SK-N-SH (cell line): ENCODE results near the gene EFHB. TPM values are rescaled to one million over a fixed set of nuclear protein-coding genes. Genes with fewer than 3 reads are reported as not detected.
A peak's percentile ranks its signal among the peaks of the same experiment; 100 is the strongest.
"Not testable (repeated sequence)": the region's sequence is repeated elsewhere in the genome, so short reads cannot be mapped to it uniquely, and the experiment has no call there.

ENCODE experiments used
- CTCF ChIA-PET: fragments of 300-600, 350-600 bp; formaldehyde crosslinking; extraction: SDS; loops from one replicate; lab custom pipeline; 2021; lab: Yijun Ruan, JAX
- POLR2A ChIA-PET: fragments of 350-600 bp; sonication (Branson Sonifier 250); formaldehyde crosslinking; extraction: SDS; loops from one replicate; lab custom pipeline; 2020; ENCODE audit warnings: antibody characterized with exemption, inconsistent platforms; lab: Yijun Ruan, JAX
- DNase-seq: peaks from one replicate; pipeline ENCODE4 v3.0.0; 2012
- H2AFZ ChIP-seq: fragments of 200-600 bp; sonication (generic); 2 replicates; pipeline ENCODE4 v1.8.1; 2016; ENCODE audit warnings: antibody characterized with exemption, mild to moderate bottlenecking, low read depth
- H3F3A ChIP-seq: fragments of 200-600 bp; sonication (generic); replicated peaks from 2 replicates; pipeline ENCODE3; 2016; ENCODE audit warnings: antibody characterized with exemption, mild to moderate bottlenecking; ENCODE audit not compliant: insufficient read depth
- H3K27ac ChIP-seq, 2 experiments: fragments of 200-500 bp in 1 of 2; fragments of 200-600 bp in 1 of 2; sonication (Bioruptor generic) in 1 of 2; sonication (generic), shearing (Covaris generic) in 1 of 2; 2 replicates each; pipeline versions ENCODE4 v1.5.1 to v1.6.1; 2014 to 2016; ENCODE audit warnings: low read depth in 2 of 2, inconsistent platforms in 1 of 2, low read length in 1 of 2, mild to moderate bottlenecking in 1 of 2, mixed read lengths in 1 of 2
- H3K27me3 ChIP-seq: fragments of 200-600 bp; sonication (generic), shearing (Covaris generic); 2 replicates; pipeline ENCODE4 v1.6.1; 2016; ENCODE audit warnings: mixed run types; ENCODE audit not compliant: insufficient read depth
- H3K36me3 ChIP-seq, 2 experiments: fragments of 200-500 bp in 1 of 2; fragments of 200-600 bp in 1 of 2; sonication (Bioruptor generic) in 1 of 2; sonication (generic) in 1 of 2; replicated peaks in 1 of 2; 2 replicates each; pipeline versions ENCODE3 to v1.5.1; 2014 to 2016; ENCODE audit warnings: low read length in 1 of 2, mild to moderate bottlenecking in 1 of 2; ENCODE audit not compliant: insufficient read depth in 2 of 2, control insufficient read depth in 1 of 2
- H3K4me1 ChIP-seq, 2 experiments: fragments of 200-500 bp in 1 of 2; fragments of 200-600 bp in 1 of 2; sonication (Bioruptor generic) in 1 of 2; sonication (generic), shearing (Covaris generic) in 1 of 2; 2 replicates each; pipeline versions ENCODE4 v1.5.1 to v1.6.1; 2014 to 2016; ENCODE audit warnings: low read depth in 1 of 2, low read length in 1 of 2, mixed run types in 1 of 2; ENCODE audit not compliant: insufficient read depth in 2 of 2, control insufficient read depth in 1 of 2
- H3K4me2 ChIP-seq: fragments of 200-600 bp; sonication (generic), shearing (Covaris generic); 2 replicates; pipeline ENCODE4 v1.6.1; 2017; ENCODE audit warnings: mixed run types
- H3K4me3 ChIP-seq, 2 experiments: fragments of 200-500 bp in 1 of 2; fragments of 200-600 bp in 1 of 2; sonication (Bioruptor generic) in 1 of 2; sonication (generic), shearing (Covaris generic) in 1 of 2; 2 replicates each; pipeline versions ENCODE4 v1.5.1 to v1.8.1; 2014 to 2016; ENCODE audit warnings: low read depth in 2 of 2, inconsistent platforms in 1 of 2, low read length in 1 of 2, mild to moderate bottlenecking in 1 of 2, mixed read lengths in 1 of 2, moderate library complexity in 1 of 2
- H3K79me2 ChIP-seq: fragments of 200-600 bp; sonication (generic); 2 replicates; pipeline ENCODE4 v1.8.1; 2017; ENCODE audit warnings: mild to moderate bottlenecking; ENCODE audit not compliant: insufficient read depth
- H3K9ac ChIP-seq: fragments of 200-600 bp; sonication (generic); 2 replicates; pipeline ENCODE4 v1.6.1; 2017; ENCODE audit warnings: mixed run types
- H3K9me2 ChIP-seq: fragments of 200-600 bp; sonication (generic); 2 replicates; pipeline ENCODE4 v1.6.1; 2017; ENCODE audit warnings: mixed run types
- H3K9me3 ChIP-seq: fragments of 200-600 bp; sonication (generic); 2 replicates; pipeline ENCODE4 v1.6.1; 2017; ENCODE audit warnings: mixed run types, mild to moderate bottlenecking, moderate library complexity
- H4K20me1 ChIP-seq: fragments of 200-600 bp; sonication (generic); 2 replicates; pipeline ENCODE4 v1.6.1; 2017; ENCODE audit warnings: mild to moderate bottlenecking, mixed run types; ENCODE audit not compliant: insufficient read depth
- CTCF ChIP-seq: fragments of 200-600 bp; sonication (generic); IDR thresholded peaks from 2 replicates; pipeline ENCODE4 v1.6.1; 2017; ENCODE audit warnings: antibody characterized with exemption, mild to moderate bottlenecking, moderate library complexity
- ELF1 ChIP-seq: IDR thresholded peaks from 2 replicates; pipeline ENCODE4 v1.4.0; 2012
- EP300 ChIP-seq, 2 experiments: IDR thresholded peaks; 2 replicates each; pipeline versions ENCODE4 v1.4.0 to v1.6.1; 2012; ENCODE audit warnings: borderline replicate concordance in 1 of 2, low read depth in 1 of 2, low read length in 1 of 2
- FOXM1 ChIP-seq: IDR thresholded peaks from 2 replicates; pipeline ENCODE4 v1.4.0; 2012; ENCODE audit warnings: low read depth, mild to moderate bottlenecking
- GATA2 ChIP-seq: sonication (generic); formaldehyde crosslinking; IDR thresholded peaks from 2 replicates; pipeline ENCODE4 v1.5.0; 2020; ENCODE audit warnings: mild to moderate bottlenecking, missing genetic modification reagents
- MAX ChIP-seq: IDR thresholded peaks from 2 replicates; pipeline ENCODE4 v1.4.0; 2012; ENCODE audit warnings: low read depth
- MXI1 ChIP-seq: IDR thresholded peaks from 2 replicates; pipeline ENCODE4 v1.6.1; 2012; ENCODE audit warnings: mild to moderate bottlenecking, low read depth, low read length, improper control_type of control experiment
- RAD21 ChIP-seq: IDR thresholded peaks from 2 replicates; pipeline ENCODE4 v1.6.1; 2012; ENCODE audit warnings: mild to moderate bottlenecking, low read length
- SMC3 ChIP-seq: IDR thresholded peaks from 2 replicates; pipeline ENCODE4 v1.6.1; 2012; ENCODE audit warnings: low read depth, low read length, improper control_type of control experiment
- TEAD4 ChIP-seq: IDR thresholded peaks from 2 replicates; pipeline ENCODE4 v1.4.0; 2012; ENCODE audit warnings: mild to moderate bottlenecking, borderline replicate concordance; ENCODE audit not compliant: insufficient read depth
- USF1 ChIP-seq: IDR thresholded peaks from 2 replicates; pipeline ENCODE4 v1.4.0; 2012; ENCODE audit warnings: low read depth, borderline replicate concordance
- USF2 ChIP-seq: fragments of 150-350 bp; IDR thresholded peaks from 2 replicates; pipeline ENCODE4 v1.6.1; 2017; ENCODE audit warnings: antibody characterized with exemption, low read length, low read depth, borderline replicate concordance
- YY1 ChIP-seq: IDR thresholded peaks from 2 replicates; pipeline ENCODE4 v1.4.0; 2012; ENCODE audit warnings: low read depth, mild to moderate bottlenecking
- ZBTB33 ChIP-seq: IDR thresholded peaks from 2 replicates; pipeline ENCODE4 v1.4.0; 2012; ENCODE audit warnings: low read depth, borderline replicate concordance
- whole genome bisulfite sequencing: methylation state at CpG from one replicate; pipeline ENCODE4 v1.1.6; 2017; ENCODE audit warnings: low lambda C conversion rate; 5-methylcytosine and 5-hydroxymethylcytosine counted together
- polyA plus RNA-seq, 3 experiments: library from polyadenylated mRNA; depleted of rRNA; stranded (reverse); fragments of >200 nt; gene quantifications; 2 replicates each; pipeline ENCODE4 v1.2.3, GENCODE V29; 2012

Gene EFHB
- polyA plus RNA-seq, 1 of the 3 experiments (the other 2 are of a cell fraction), result 0.58 TPM

GRCh38 chr3:19877656-19878055 is 56.4 kb downstream of the EFHB start (continued):
- TF ChIP-seq YY1 (no peak), USF1 (no peak), MAX (no peak), SMC3 (no peak), USF2 (no peak)

GRCh38 chr3:19866751-19867347 is 67.2 kb downstream of the EFHB start:
- WGBS, result 4% methylated on average over 7 of the region's 7 CpGs
- Histone ChIP-seq H3K36me3 (no peaks in the 10 kb centered on the region), H3K79me2 (no peaks in the 10 kb centered on the region), H3K4me2 (peak overlapping the region; percentile 46; the same call in 1 of the 2 replicates), H3K4me1 (no peaks in the 10 kb centered on the region), H3K9ac (no peak overlapping the region), H3K27me3 (no peaks in the 10 kb centered on the region), H3K9me2 (no peaks in the 10 kb centered on the region), H3K4me3 (peak overlapping the region in 1 of 2 experiments; percentile 46; a peak in 1 of 4 replicates), H3K9me3 (no peaks in the 10 kb centered on the region), H3K27ac (no peak overlapping the region), H3F3A (no peaks in the 10 kb centered on the region), H4K20me1 (no peaks in the 10 kb centered on the region), H2AFZ (no peak overlapping the region; the same call in 1 of the 2 replicates)
- POLR2A ChIA-PET, result interaction anchor here (0.7 kb wide), 1 partner anchor 10 kb away, joined by 3 read pairs; no protein-coding TSS in a partner anchor
- peak; percentile 61 for DNase-seq
- CTCF ChIA-PET, result interaction anchor here (0.6 to 3.3 kb wide), 49 partner anchors 10 to 850 kb away, joined by 3 to 54 read pairs (median 4); no protein-coding TSS in a partner anchor
- TF ChIP-seq MXI1 (no peak), ZBTB33 (no peak), TEAD4 (no peak), CTCF (peak; percentile 83), ELF1 (no peak), EP300 (IDR thresholded peaks at IDR 0.05; ENCODE audit: borderline replicate concordance in 1 of 2, low read depth in 1 of 2, low read length in 1 of 2) (no peak), USF1 (no peak), FOXM1 (no peak), SMC3 (peak; percentile 68), RAD21 (peak; percentile 90), GATA2 (CRISPR knock-in tag) (no peak)

- WGBS, result 59% methylated on average over 10 of the region's 13 CpGs
- H3K9ac ChIP-seq, H4K20me1 ChIP-seq, H3K36me3 ChIP-seq, POLR2A ChIA-PET, H2AFZ ChIP-seq, H3F3A ChIP-seq, H3K4me3 ChIP-seq, H3K4me1 ChIP-seq, H3K4me2 ChIP-seq, H3K27me3 ChIP-seq, H3K9me3 ChIP-seq, H3K79me2 ChIP-seq, H3K9me2 ChIP-seq, DNase-seq, H3K27ac ChIP-seq: not testable (repeated sequence)
- CTCF ChIA-PET, result interaction anchor here (0.6 kb wide), 1 partner anchor 173 kb away, joined by 4 read pairs; no protein-coding TSS in a partner anchor
Measured at GRCh38 chr3:19855318-19855717, 78.7 kb downstream of the EFHB start.
